LNCAP (cell line): ENCODE results near the gene NR5A1.

Experiments used
- TF ChIP-seq, protein P1 (sequence below): fragments of 450-650 bp; IDR thresholded peaks from 2 replicates; pipeline ENCODE4 v1.5.1; 2017; ENCODE audit warnings: mild to moderate bottlenecking

Gene NR5A1

DNA sequence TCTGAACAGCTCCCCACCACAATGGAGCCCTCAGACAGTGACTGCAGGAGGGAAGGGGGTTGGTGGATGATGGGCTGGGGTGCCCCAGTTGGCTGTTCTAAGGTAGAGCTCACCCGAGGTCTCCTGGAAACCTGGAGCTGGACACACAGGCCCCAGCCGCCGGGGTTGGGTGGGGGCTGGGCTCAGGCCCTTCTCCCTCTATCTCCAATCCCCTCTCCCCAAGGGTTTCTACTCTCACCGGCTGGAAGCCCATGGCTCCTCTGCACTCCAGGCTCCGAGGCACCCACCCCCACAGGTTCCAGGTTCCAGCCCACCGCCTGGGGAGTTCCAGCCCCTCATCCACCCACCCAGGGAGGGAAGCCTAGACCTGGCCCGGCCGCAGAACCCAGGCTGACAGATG, 766 bp downstream of the NR5A1 start:
- TF ChIP-seq, protein P1, sequence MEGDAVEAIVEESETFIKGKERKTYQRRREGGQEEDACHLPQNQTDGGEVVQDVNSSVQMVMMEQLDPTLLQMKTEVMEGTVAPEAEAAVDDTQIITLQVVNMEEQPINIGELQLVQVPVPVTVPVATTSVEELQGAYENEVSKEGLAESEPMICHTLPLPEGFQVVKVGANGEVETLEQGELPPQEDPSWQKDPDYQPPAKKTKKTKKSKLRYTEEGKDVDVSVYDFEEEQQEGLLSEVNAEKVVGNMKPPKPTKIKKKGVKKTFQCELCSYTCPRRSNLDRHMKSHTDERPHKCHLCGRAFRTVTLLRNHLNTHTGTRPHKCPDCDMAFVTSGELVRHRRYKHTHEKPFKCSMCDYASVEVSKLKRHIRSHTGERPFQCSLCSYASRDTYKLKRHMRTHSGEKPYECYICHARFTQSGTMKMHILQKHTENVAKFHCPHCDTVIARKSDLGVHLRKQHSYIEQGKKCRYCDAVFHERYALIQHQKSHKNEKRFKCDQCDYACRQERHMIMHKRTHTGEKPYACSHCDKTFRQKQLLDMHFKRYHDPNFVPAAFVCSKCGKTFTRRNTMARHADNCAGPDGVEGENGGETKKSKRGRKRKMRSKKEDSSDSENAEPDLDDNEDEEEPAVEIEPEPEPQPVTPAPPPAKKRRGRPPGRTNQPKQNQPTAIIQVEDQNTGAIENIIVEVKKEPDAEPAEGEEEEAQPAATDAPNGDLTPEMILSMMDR = no peak

DNA sequence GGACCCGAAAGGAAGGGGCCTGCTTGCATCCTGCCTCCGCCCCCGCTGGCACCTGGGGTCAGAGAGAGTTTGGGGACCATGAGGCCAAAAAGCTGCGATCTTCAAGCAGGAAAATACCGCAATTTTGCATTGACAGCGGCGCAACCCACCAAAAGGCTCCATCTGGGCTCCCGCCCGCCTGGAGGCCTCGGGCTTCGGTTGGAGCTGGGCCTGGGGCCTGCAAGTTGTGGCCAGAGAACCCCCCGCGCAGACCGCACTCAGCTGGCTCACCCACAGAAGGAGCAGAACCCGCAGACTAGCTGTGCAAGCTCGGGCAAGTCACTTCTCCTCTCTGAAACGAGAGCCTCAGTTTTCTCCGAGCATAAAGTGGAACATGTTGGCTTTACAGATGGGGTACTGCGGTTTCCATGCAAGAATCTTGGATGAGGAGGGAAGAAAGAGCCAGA, 1.3 kb downstream of the NR5A1 start:
- TF ChIP-seq, protein P1 = no peak

DNA sequence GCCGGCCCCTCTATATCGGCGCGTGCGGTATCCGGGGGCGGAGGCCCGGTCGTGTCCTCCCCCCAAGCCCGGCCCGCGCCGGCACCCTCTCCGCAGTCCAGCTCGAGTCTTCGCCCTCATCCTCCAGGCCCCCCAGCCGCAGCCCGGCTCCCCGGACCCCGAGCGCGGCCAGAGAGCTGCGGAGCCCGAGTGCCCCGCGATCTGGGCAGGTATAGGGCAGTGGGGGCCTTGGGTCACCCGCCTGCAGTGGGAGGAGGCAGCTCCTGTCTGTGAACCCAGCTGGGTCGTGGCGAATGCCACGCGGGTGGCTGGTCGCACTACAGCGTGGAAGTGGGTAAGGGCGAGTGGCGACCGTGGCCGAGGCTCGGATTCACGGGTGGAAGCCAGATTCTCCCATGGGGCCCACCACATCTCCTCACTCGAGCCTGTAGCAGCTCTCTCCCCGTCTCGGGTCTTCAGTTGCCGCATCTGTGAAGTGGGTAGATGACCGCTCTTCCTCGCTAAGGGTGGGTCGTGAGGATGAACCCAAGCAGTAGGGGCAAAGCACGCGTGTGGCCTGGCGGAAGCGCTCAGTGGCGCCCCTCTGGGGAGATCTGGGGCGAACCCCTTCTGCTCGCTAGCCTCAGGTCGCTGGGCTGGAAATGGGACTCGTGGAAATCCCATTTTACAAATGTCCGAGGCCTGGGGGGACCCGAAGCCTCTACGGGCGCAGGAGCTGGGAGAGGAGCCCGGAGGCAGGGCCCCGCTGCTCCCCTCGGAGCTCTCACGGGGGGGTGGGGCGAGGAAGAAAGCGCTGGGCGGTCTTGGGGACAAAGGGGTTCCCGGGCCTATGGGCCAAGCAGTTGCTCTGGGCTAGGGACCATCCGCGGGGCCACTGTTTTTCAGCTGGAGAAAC, 1.9 kb downstream of the NR5A1 start:
- TF ChIP-seq, protein P1 = no peak

DNA sequence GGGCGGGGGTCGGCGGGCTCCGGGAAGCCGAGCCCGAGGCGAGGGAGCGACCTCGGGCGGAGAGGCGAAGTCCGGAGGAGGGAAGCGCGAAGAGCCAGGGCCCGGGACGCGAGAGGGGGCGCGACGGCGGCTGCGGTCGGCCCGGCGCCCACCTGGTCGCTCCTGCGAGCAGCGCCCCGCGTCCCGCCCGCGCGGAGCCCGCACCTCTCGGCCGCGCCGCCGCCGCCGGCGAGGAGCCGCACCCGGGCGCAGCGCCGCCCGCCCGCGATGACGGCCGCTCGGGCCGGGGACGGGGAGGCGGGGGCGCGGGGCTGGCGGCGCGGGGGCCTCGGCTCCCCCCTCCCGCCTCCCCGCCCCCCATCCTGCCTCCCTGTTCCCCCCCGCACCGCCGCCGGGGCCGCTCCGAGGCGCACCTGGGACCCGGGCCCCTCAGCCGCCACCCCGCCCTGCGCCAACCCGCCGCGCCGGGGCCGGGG, 2.6 kb downstream of the NR5A1 start:
- TF ChIP-seq, protein P1 = no peak

DNA sequence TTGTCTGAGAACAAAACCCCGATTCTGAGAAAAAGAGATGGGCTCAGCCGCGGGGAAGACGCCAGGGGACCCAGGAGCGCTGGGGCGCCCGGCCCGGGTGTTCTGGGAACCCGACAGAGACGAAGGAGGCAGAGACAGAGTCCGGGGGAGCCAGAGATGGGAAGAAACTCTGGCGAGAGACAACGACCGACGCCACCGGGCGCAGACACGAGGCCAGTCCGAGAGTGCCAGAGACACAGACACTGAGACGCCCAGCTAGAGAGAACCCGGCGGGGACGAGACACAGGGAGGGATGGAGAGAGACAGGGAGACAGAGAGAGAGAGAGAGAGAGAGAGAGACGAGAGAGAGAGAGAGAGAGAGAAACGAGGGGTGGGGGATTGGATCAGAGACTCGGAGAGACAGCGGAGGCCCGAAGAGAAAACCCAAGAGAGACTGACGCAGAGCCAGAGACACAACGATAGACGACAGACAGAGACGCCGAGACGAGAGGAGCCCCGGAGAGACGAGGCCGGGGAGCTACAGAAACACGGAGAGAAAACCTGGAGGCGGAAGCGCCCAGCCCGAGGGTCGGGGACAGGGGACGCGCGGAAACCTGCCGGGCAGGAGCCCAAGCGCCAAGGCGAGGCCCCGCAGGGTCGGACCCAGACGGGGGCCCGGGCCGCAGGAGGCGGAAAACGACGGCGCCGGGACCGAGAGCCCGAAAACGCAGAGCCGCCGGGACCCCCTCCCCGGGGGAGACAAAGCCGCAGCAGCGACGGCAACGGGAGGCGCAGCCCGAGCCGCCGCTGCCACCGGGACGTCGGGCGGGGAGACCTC, 3.3 kb downstream of the NR5A1 start:
- TF ChIP-seq, protein P1 = no peak

DNA sequence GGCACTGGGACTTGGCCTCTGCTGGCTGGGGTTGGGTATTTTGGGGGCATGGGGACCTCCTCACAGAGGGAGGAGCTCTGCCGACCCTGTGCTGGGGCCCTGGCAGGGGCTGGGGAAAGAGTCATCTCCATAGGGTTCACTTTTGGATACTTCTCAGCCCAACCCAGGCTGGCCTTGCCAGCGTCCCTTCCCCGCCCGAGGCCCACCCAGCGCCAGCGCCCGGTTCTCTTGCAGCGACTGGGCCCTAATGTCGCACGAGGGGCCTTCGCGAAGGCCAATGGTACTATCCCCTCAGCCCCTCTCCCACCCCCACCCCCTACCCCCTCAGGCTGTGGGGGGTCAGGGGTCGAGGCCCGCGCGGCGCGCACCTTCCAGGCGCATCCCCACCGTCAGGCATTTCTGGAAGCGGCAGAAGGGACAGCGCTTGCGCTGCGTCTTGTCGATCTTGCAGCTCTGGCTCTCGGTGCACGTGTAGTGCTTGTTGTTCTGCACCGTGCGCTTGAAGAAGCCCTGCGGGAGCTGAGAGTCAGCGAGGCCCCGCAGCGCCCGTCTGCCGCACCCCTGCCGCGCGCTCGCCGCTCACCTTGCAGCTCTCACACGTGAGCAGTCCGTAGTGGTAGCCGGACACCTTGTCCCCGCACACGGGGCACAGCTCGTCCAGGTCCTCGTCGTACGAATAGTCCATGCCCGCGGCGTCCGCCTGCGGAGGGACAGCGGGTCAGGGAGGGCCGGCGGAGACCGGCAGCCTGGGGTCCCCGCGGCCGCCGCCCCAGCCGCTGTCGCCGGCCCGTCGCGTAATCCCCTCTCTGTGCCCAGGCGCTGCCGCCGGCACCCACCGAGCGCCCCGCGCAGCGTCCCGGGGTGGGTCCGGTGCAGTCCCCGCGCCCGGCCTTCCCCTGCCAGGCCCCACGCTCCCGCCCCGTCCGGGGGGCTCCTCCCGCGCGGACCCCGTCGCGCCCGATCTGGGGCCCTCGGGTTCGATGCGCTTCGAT, 4.2 kb downstream of the NR5A1 start:
- TF ChIP-seq, protein P1 = no peak
